ENCODE measurements around the gene HGF. TPM values are rescaled to one million over a fixed set of nuclear protein-coding genes. Genes with fewer than 3 reads are reported as not detected.

HGF gene
- total and polyA plus RNA-seq, 2 of the 8 experiments (the other 6 are each of a cell fraction or from before 2014, with no cell fraction given): 0.05 to 0.60 TPM

DNA sequence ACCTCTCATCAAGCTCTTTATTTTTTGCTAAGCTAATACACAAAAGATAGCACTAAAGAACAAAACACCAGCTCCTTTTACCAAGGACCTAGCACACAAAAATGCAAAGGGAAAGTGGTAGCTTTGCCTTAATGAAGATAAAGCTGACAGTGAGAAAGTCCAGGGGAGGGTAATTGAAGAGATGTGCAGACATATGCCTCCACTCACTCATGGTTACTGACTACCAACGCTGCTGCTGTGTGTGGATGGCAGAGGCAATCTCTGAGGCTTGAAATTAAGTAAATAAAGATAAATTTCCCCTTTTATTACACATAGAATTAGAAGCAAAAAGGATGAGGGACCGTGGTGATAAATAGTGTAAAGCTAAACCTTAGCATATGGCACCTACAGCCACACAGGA lies 87.0 kb downstream of the HGF start (continued):
- no peak for TF ChIP-seq CHD7 (IDR thresholded peaks at IDR 0.05; ENCODE audit: insufficient replicate concordance, low read length)
- TF ChIP-seq EGR1 (IDR thresholded peaks at IDR 0.05; ENCODE audit: borderline replicate concordance, low read depth, low read length): no peak
